OCI-LY1 (cell line): ENCODE data around the gene MTREX.
A peak's percentile ranks its signal among the peaks of the same experiment; 100 is the strongest.

Source experiments
- H2AFZ ChIP-seq: fragments of 200-600 bp; sonication (generic), shearing (Covaris generic); 2 replicates; pipeline ENCODE4 v1.6.0; 2014; ENCODE audit warnings: antibody characterized with exemption, mild to moderate bottlenecking, low read length
- H3F3A ChIP-seq: fragments of 200-600 bp; sonication (generic), shearing (Covaris generic); 2 replicates; pipeline ENCODE4 v1.6.0; 2014; ENCODE audit warnings: mild to moderate bottlenecking, antibody characterized with exemption, low read length, moderate library complexity; ENCODE audit not compliant: insufficient read depth
- H3K27ac ChIP-seq: fragments of 200-600 bp; sonication (generic); 2 replicates; pipeline ENCODE4 v1.5.1; 2014; ENCODE audit warnings: low read length, mixed run types, mild to moderate bottlenecking, low read depth; ENCODE audit not compliant: poor library complexity, severe bottlenecking
- H3K27me3 ChIP-seq: fragments of 200-600 bp; sonication (generic); 2 replicates; pipeline ENCODE4 v1.6.0; 2014; ENCODE audit warnings: antibody characterized with exemption, mild to moderate bottlenecking, low read length, moderate library complexity; ENCODE audit not compliant: insufficient read depth
- H3K36me3 ChIP-seq: fragments of 200-600 bp; sonication (generic); 2 replicates; pipeline ENCODE4 v1.6.1; 2014; ENCODE audit warnings: mild to moderate bottlenecking, antibody characterized with exemption, low read length, moderate library complexity, mixed read lengths; ENCODE audit not compliant: insufficient read depth
- H3K4me1 ChIP-seq: fragments of 200-600 bp; sonication (generic); 2 replicates; pipeline ENCODE4 v1.5.1; 2014; ENCODE audit warnings: mild to moderate bottlenecking, low read length, moderate library complexity; ENCODE audit not compliant: insufficient read depth, severe bottlenecking
- H3K4me2 ChIP-seq: fragments of 200-600 bp; sonication (generic), shearing (Covaris generic); 2 replicates; pipeline ENCODE4 v1.6.1; 2014; ENCODE audit warnings: low read length
- H3K4me3 ChIP-seq: fragments of 200-600 bp; sonication (generic); 2 replicates; pipeline ENCODE4 v1.5.1; 2014; ENCODE audit warnings: low read length, low read depth, mild to moderate bottlenecking, mixed read lengths; ENCODE audit not compliant: poor library complexity, severe bottlenecking
- H3K79me2 ChIP-seq: fragments of 200-600 bp; shearing (Covaris generic); 2 replicates; pipeline ENCODE4 v1.6.1; 2016; ENCODE audit warnings: mixed run types, low read length, mixed read lengths; ENCODE audit not compliant: insufficient read depth
- H3K9ac ChIP-seq: fragments of 200-600 bp; sonication (generic), shearing (Covaris generic); 2 replicates; pipeline ENCODE4 v1.6.1; 2014; ENCODE audit warnings: mild to moderate bottlenecking, low read length, mixed read lengths
- H3K9me2 ChIP-seq: fragments of 200-600 bp; sonication (generic), shearing (Covaris generic); 2 replicates; pipeline ENCODE4 v1.6.1; 2014; ENCODE audit warnings: low read depth, mild to moderate bottlenecking, low read length, mixed read lengths
- H3K9me3 ChIP-seq: fragments of 200-600 bp; shearing (Covaris generic); 2 replicates; pipeline ENCODE4 v1.6.1; 2014; ENCODE audit warnings: low read length, mixed read lengths
- H4K20me1 ChIP-seq: fragments of 200-600 bp; sonication (generic), shearing (Covaris generic); 2 replicates; pipeline ENCODE4 v1.6.0; 2016; ENCODE audit warnings: mild to moderate bottlenecking, low read length; ENCODE audit not compliant: insufficient read depth
- EZH2 ChIP-seq: fragments of 200-600 bp; sonication (generic), shearing (Covaris generic); IDR thresholded peaks from 2 replicates; pipeline ENCODE4 v1.8.0; 2017; ENCODE audit warnings: borderline replicate concordance, mixed run types, mild to moderate bottlenecking, antibody characterized with exemption, low read length, moderate library complexity, mixed read lengths
- TF ChIP-seq, protein P1 (sequence below): fragments of 200-600 bp; sonication (generic), shearing (Covaris generic); IDR thresholded peaks from 2 replicates; pipeline ENCODE4 v1.5.1; 2017; ENCODE audit warnings: mild to moderate bottlenecking, antibody characterized with exemption, low read length, moderate library complexity, mixed read lengths

The MTREX gene

DNA sequence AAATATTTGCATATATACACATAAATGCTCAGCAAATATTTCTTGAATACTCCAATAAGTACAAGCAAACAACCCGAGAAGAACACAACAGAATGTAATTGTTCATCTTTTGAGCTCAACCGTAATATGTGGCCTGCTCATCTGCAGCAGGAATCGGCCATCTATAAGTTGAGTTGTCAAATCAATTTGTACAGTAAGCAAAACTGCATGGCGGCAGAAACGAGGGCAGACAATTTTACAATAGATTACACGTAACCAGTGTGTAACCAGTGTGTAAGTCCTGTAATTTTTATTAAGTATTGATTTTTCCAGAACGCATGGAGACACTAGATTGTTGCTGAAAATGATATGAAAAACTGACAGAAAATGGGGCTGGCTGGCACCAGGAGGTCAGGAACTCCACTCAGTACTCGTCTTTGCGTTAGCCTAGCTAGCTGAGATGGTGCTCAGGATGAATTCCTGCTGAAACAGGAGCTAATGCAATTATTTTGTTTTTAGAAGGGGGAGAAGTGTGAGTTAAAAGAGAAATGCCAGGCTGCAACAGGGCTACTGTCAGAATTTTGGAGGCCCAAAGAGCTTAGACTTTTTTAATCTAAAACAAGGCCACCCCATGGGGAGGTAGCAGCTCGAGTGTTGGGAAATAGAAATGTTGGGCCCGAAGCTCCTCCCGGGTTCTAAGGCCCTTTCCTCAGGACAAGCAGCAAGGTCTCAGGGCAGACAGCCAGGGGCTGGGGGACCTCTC is 977 bp upstream of the MTREX start:
- no peaks in the 10 kb centered on the region for H4K20me1 ChIP-seq
- peaks cover 26% of the 10 kb centered on the region for H3K36me3 ChIP-seq
- no peak overlapping the region for H3K27ac ChIP-seq
- TF ChIP-seq EZH2, result no peak
- TF ChIP-seq, protein P1, sequence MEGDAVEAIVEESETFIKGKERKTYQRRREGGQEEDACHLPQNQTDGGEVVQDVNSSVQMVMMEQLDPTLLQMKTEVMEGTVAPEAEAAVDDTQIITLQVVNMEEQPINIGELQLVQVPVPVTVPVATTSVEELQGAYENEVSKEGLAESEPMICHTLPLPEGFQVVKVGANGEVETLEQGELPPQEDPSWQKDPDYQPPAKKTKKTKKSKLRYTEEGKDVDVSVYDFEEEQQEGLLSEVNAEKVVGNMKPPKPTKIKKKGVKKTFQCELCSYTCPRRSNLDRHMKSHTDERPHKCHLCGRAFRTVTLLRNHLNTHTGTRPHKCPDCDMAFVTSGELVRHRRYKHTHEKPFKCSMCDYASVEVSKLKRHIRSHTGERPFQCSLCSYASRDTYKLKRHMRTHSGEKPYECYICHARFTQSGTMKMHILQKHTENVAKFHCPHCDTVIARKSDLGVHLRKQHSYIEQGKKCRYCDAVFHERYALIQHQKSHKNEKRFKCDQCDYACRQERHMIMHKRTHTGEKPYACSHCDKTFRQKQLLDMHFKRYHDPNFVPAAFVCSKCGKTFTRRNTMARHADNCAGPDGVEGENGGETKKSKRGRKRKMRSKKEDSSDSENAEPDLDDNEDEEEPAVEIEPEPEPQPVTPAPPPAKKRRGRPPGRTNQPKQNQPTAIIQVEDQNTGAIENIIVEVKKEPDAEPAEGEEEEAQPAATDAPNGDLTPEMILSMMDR, result no peak
- peak overlapping the region; percentile 87 for H3K4me2 ChIP-seq
- no peak overlapping the region for H2AFZ ChIP-seq
- no peaks in the 10 kb centered on the region for H3K27me3 ChIP-seq
- H3F3A ChIP-seq, result no peaks in the 10 kb centered on the region
- H3K9ac ChIP-seq, result peak overlapping the region; percentile 89
- H3K4me3 ChIP-seq, result peak overlapping the region; percentile 74
- H3K79me2 ChIP-seq, result peaks cover 75% of the 10 kb centered on the region
- H3K4me1 ChIP-seq, result peaks cover 46% of the 10 kb centered on the region
- H3K9me2 ChIP-seq, result no peaks in the 10 kb centered on the region
- H3K9me3 ChIP-seq, result no peaks in the 10 kb centered on the region

- Histone ChIP-seq H3K4me2 (peak overlapping the region; percentile 87), H4K20me1 (no peaks in the 10 kb centered on the region), H3K9ac (peak overlapping the region; percentile 89), H3K4me3 (peak overlapping the region; percentile 74), H2AFZ (no peak overlapping the region), H3K9me2 (no peaks in the 10 kb centered on the region), H3K36me3 (peaks cover 38% of the 10 kb centered on the region), H3K4me1 (peaks cover 46% of the 10 kb centered on the region), H3F3A (no peaks in the 10 kb centered on the region), H3K79me2 (peaks cover 87% of the 10 kb centered on the region), H3K27me3 (no peaks in the 10 kb centered on the region), H3K9me3 (no peaks in the 10 kb centered on the region), H3K27ac (peak overlapping the region; percentile 58)
- TF ChIP-seq, protein P1, result peak; percentile 44; the same call in 1 of the 2 replicates
- TF ChIP-seq EZH2, result no peak
Observed at GRCh38 chr5:55308254-55308836, 556 bp downstream of the MTREX start.

DNA sequence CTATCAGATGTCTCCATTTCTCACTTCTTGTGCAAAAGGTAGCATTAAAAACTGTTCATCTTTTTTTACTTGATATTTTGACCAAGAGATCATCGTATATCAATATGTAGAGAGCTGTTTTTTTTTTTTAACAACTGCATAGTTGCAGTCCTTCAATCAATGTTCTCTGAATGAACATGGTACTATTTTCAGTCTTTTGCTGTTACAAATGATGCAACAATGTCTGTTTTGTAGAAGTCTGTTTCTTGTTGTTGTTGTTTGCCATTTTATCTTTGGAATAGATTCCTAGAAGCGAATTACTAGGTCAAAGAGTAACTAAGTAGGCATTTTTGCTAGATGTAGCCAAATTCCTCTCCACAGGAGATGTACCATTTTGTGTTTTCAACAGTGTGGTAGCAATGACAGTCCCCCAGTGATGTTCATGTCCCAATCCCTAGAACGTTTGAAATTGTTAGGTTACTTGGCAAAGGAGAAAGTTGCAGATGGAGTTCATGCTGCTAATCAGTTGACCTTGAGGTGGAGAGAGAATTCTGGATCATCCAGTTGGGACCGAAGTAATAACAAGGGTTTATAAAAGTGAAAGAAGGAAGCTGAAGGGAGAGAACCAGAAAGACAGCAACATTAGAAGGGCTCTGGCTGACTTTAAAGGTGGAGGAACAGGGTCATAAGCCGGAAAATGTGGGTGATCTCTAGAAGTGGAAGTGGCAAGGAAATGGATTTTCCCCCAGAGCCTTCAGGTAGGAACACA is 6.3 kb downstream of the MTREX start:
- H3F3A ChIP-seq, result no peaks in the 10 kb centered on the region
- no peaks in the 10 kb centered on the region for H4K20me1 ChIP-seq
- peaks cover 10% of the 10 kb centered on the region for H3K4me1 ChIP-seq
- H3K9ac ChIP-seq, result no peak overlapping the region
- H3K9me3 ChIP-seq, result peaks cover 10% of the 10 kb centered on the region; the same call in 1 of the 2 replicates
- no peak overlapping the region for H2AFZ ChIP-seq
- peaks cover 70% of the 10 kb centered on the region for H3K36me3 ChIP-seq
- no peak overlapping the region for H3K27ac ChIP-seq
- H3K27me3 ChIP-seq, result no peaks in the 10 kb centered on the region
- peaks cover 98% of the 10 kb centered on the region for H3K79me2 ChIP-seq
- H3K4me3 ChIP-seq, result no peak overlapping the region
- TF ChIP-seq, protein P1, result no peak
- TF ChIP-seq EZH2, result no peak
- no peaks in the 10 kb centered on the region for H3K9me2 ChIP-seq
- no peak overlapping the region for H3K4me2 ChIP-seq
